ENCODE data around the gene PFDN4. TPM values are rescaled to one million over a fixed set of nuclear protein-coding genes. Genes with fewer than 3 reads are reported as not detected.

Gene PFDN4
- total and polyA plus RNA-seq, 2 of the 4 experiments (the other 2 are of a cell fraction): 14.9 to 93.2 TPM

DNA sequence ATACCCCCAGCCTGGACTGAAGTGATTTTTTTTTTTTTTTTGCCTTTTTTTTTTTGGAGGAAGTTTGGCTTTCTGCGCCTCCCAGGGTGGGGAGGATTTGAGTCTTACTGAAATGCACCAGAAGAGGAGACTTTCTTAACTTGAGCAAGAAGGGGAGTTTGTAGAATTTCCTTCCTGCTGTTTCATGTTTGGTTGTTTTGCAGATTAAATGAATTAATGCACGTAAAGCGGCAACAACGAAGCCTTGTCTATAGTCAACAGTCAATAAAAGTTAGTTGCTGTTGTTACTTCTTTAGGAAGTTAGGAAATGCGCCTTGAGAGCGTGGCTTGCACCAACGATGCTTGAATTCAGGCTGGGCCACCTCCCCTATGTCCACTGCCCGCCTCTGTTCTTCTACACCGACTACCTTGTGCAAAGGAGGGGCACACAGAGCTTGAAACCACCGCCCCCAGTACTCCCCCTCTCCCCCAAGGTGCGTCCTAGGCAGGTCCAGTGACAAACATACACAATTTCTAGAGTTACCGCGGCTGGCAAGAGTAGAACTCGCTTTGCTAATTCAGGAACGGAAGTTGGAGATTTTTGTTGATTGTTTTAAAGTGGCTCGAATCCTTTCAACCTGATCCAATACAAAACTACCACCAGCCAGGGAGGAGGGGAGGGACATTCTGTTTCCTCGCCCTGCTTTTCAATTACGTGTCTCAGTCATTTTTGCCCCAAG, 33.3 kb upstream of the PFDN4 start:
- H4K20me1 ChIP-seq (ENCODE audit: insufficient read depth, low read length): no peaks in the 10 kb centered on the region; the same call in 1 of the 2 replicates
- in situ Hi-C loops (cut with MboI; ENCODE audit: low sequenced_read_pairs) (loop anchor here (25.0 kb wide), 1 partner anchor 187 kb away; no protein-coding TSS in a partner anchor), intact Hi-C loops (cut with micrococcal nuclease) (no loop called here), dilution Hi-C loops (cut with HindIII; ENCODE audit: low sequenced_read_pairs, unreplicated experiment) (loop anchor here (25.0 kb wide), 1 partner anchor 87 kb away; no protein-coding TSS in a partner anchor)
- H3K9me1 ChIP-seq (ENCODE audit: insufficient read depth, low read length): no peaks in the 10 kb centered on the region
- peaks cover 57% of the 10 kb centered on the region for H3K27me3 ChIP-seq (ENCODE audit: control insufficient read depth, insufficient read depth, low read length)
- DNase-seq (no peak), ATAC-seq (ENCODE audit: low read depth) (no peak)
- TF ChIP-seq NFE2L2 (IDR thresholded peaks at IDR 0.05; ENCODE audit: low read depth, low read length) (no peak), CHD1 (IDR thresholded peaks at IDR 0.05; ENCODE audit: low read depth, low read length) (no peak), SMC3 (IDR thresholded peaks at IDR 0.05; ENCODE audit: low read depth, low read length) (no peak), POLR2A (IDR thresholded peaks at IDR 0.05; ENCODE audit: low read depth, low read length) (no peak)
- TF ChIP-seq, protein P1, sequence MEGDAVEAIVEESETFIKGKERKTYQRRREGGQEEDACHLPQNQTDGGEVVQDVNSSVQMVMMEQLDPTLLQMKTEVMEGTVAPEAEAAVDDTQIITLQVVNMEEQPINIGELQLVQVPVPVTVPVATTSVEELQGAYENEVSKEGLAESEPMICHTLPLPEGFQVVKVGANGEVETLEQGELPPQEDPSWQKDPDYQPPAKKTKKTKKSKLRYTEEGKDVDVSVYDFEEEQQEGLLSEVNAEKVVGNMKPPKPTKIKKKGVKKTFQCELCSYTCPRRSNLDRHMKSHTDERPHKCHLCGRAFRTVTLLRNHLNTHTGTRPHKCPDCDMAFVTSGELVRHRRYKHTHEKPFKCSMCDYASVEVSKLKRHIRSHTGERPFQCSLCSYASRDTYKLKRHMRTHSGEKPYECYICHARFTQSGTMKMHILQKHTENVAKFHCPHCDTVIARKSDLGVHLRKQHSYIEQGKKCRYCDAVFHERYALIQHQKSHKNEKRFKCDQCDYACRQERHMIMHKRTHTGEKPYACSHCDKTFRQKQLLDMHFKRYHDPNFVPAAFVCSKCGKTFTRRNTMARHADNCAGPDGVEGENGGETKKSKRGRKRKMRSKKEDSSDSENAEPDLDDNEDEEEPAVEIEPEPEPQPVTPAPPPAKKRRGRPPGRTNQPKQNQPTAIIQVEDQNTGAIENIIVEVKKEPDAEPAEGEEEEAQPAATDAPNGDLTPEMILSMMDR (conservative IDR thresholded peaks at IDR 0.05; ENCODE audit: low read depth, low read length): no peak
- no peak overlapping the region for H3K4ac ChIP-seq (ENCODE audit: low read depth, low read length)
- ChIA-PET POLR2A (ENCODE audit: unreplicated experiment) (no interaction called here), CTCF (interaction anchor here (1.1 kb wide), 1 partner anchor 71 kb away, joined by 4 read pairs; no protein-coding TSS in a partner anchor)
- no peak overlapping the region for H2AK9ac ChIP-seq (replicated peaks; ENCODE audit: low read depth, low read length, poor library complexity)
- no peak overlapping the region for H3K18ac ChIP-seq (ENCODE audit: low read depth, low read length)
- H2BK15ac ChIP-seq (ENCODE audit: low read depth, low read length): no peak overlapping the region
- no peak overlapping the region for H3K23ac ChIP-seq (ENCODE audit: low read depth, low read length)
- no peak overlapping the region for H3K4me3 ChIP-seq (ENCODE audit: insufficient read depth, low read depth, low read length)
- no peak overlapping the region for H3K56ac ChIP-seq (ENCODE audit: extremely low read depth, insufficient read depth, low read length)
- BruUV-seq (replicated peaks): no TSS peak
- H3K4me1 ChIP-seq (ENCODE audit: control insufficient read depth, insufficient read depth, low read length): no peaks in the 10 kb centered on the region; the same call in 1 of the 2 replicates
- H2BK120ac ChIP-seq (ENCODE audit: low read depth, low read length): no peak overlapping the region
- no peak overlapping the region for H2BK5ac ChIP-seq (ENCODE audit: low read depth, low read length, poor library complexity, severe bottlenecking)
- 20% methylated on average over 3 of the region's 18 CpGs; no CpG with 5 or more reads in 1 of the 2 experiments for WGBS, 2 experiments (ENCODE audit: extremely low coverage in 2 of 2, insufficient read length in 1 of 2)
- no peaks in the 10 kb centered on the region for H3K79me1 ChIP-seq (ENCODE audit: low read depth in 1 of 2, low read length in 2 of 2)
- H4K8ac ChIP-seq (ENCODE audit: low read depth in 2 of 2, low read length in 2 of 2): no peak overlapping the region
- H3K36me3 ChIP-seq (ENCODE audit: control insufficient read depth, insufficient read depth, low read length): no peaks in the 10 kb centered on the region
- H2BK20ac ChIP-seq (ENCODE audit: low read depth, low read length): no peak overlapping the region
- H3K14ac ChIP-seq (replicated peaks; ENCODE audit: low read depth, low read length): no peak overlapping the region
- H2AK5ac ChIP-seq (ENCODE audit: low read depth, low read length): no peak overlapping the region
- H3K27ac ChIP-seq (ENCODE audit: insufficient read depth, low read length): no peak overlapping the region
- H4K5ac ChIP-seq (ENCODE audit: low read depth, low read length): no peak overlapping the region
- H3K9me3 ChIP-seq (ENCODE audit: control insufficient read depth, insufficient read depth, low read length): no peaks in the 10 kb centered on the region
- H3K9ac ChIP-seq (ENCODE audit: low read depth, low read length): no peak overlapping the region
- no peak overlapping the region for H4K91ac ChIP-seq (ENCODE audit: insufficient read depth, low read depth, low read length)
- no peak overlapping the region for H3K4me2 ChIP-seq (ENCODE audit: low read depth, low read length)
- H2AFZ ChIP-seq (replicated peaks; ENCODE audit: low read length, poor library complexity): no peak overlapping the region
